MM.1S (cell line): Measurements from ENCODE around the gene AMOTL1.

Source experiments
- DNase-seq: peaks from one replicate; pipeline ENCODE4 v3.0.0-alpha.2; 2015
- H2AFZ ChIP-seq: fragments of 300-600 bp; sonication (generic); 2 replicates; pipeline ENCODE4 v1.6.0; 2016; ENCODE audit warnings: antibody characterized with exemption, low read length
- H3F3A ChIP-seq: fragments of 300-600 bp; sonication (generic); 2 replicates; pipeline ENCODE4 v1.6.1; 2016; ENCODE audit warnings: mild to moderate bottlenecking, antibody characterized with exemption, low read length, moderate library complexity, mixed read lengths; ENCODE audit not compliant: insufficient read depth
- H3K27ac ChIP-seq: fragments of 300-600 bp; sonication (generic); 2 replicates; pipeline ENCODE4 v1.5.1; 2016; ENCODE audit warnings: mild to moderate bottlenecking, low read length
- H3K27me3 ChIP-seq: fragments of 300-600 bp; sonication (generic); replicated peaks from 2 replicates; pipeline ENCODE4 v1.6.0; 2016; ENCODE audit warnings: low read length; ENCODE audit not compliant: insufficient read depth
- H3K36me3 ChIP-seq: fragments of 300-600 bp; sonication (generic); replicated peaks from 2 replicates; pipeline ENCODE4 v1.6.1; 2016; ENCODE audit warnings: mild to moderate bottlenecking, low read length, mixed read lengths; ENCODE audit not compliant: insufficient read depth
- H3K4me1 ChIP-seq: fragments of 300-600 bp; sonication (generic); 2 replicates; pipeline ENCODE4 v1.6.1; 2016; ENCODE audit warnings: low read length, mixed read lengths
- H3K4me2 ChIP-seq: fragments of 300-600 bp; sonication (generic); 2 replicates; pipeline ENCODE4 v1.6.0; 2016; ENCODE audit warnings: low read depth, low read length
- H3K4me3 ChIP-seq: fragments of 300-600 bp; sonication (generic); 2 replicates; pipeline ENCODE4 v1.5.1; 2016; ENCODE audit warnings: low read length, mixed read lengths
- H3K79me2 ChIP-seq: fragments of 300-600 bp; sonication (generic); 2 replicates; pipeline ENCODE4 v1.6.1; 2016; ENCODE audit warnings: mixed run types, low read length, mixed read lengths
- H3K9ac ChIP-seq: fragments of 300-600 bp; sonication (generic); 2 replicates; pipeline ENCODE4 v1.6.1; 2016; ENCODE audit warnings: low read length, mixed read lengths
- H3K9me2 ChIP-seq: fragments of 300-600 bp; sonication (generic); replicated peaks from 2 replicates; pipeline ENCODE4 v1.6.1; 2016; ENCODE audit warnings: mild to moderate bottlenecking, low read length, mixed read lengths; ENCODE audit not compliant: insufficient read depth
- H3K9me3 ChIP-seq: fragments of 300-600 bp; sonication (generic); replicated peaks from 2 replicates; pipeline ENCODE4 v1.6.1; 2016; ENCODE audit warnings: mild to moderate bottlenecking, low read length, mixed read lengths; ENCODE audit not compliant: insufficient read depth
- H4K20me1 ChIP-seq: fragments of 300-600 bp; sonication (generic); 2 replicates; pipeline ENCODE4 v1.6.1; 2016; ENCODE audit warnings: mild to moderate bottlenecking, low read length, moderate library complexity, mixed read lengths; ENCODE audit not compliant: insufficient read depth
- EZH2 ChIP-seq: fragments of 300-600 bp; sonication (generic); optimal IDR thresholded peaks from 2 replicates; pipeline ENCODE3; 2017; ENCODE audit warnings: low read depth, mild to moderate bottlenecking, antibody characterized with exemption, low read length, mixed read lengths
- EZH2phosphoT487 ChIP-seq: fragments of 300-600 bp; sonication (generic); IDR thresholded peaks from 2 replicates; pipeline ENCODE4 v1.6.1; 2018; ENCODE audit warnings: antibody characterized with exemption, low read length
- TF ChIP-seq, protein P1 (sequence below): fragments of 300-600 bp; sonication (generic); IDR thresholded peaks from 2 replicates; pipeline ENCODE4 v1.5.1; 2016; ENCODE audit warnings: antibody characterized with exemption, low read length, mixed read lengths

Gene AMOTL1, protein sequence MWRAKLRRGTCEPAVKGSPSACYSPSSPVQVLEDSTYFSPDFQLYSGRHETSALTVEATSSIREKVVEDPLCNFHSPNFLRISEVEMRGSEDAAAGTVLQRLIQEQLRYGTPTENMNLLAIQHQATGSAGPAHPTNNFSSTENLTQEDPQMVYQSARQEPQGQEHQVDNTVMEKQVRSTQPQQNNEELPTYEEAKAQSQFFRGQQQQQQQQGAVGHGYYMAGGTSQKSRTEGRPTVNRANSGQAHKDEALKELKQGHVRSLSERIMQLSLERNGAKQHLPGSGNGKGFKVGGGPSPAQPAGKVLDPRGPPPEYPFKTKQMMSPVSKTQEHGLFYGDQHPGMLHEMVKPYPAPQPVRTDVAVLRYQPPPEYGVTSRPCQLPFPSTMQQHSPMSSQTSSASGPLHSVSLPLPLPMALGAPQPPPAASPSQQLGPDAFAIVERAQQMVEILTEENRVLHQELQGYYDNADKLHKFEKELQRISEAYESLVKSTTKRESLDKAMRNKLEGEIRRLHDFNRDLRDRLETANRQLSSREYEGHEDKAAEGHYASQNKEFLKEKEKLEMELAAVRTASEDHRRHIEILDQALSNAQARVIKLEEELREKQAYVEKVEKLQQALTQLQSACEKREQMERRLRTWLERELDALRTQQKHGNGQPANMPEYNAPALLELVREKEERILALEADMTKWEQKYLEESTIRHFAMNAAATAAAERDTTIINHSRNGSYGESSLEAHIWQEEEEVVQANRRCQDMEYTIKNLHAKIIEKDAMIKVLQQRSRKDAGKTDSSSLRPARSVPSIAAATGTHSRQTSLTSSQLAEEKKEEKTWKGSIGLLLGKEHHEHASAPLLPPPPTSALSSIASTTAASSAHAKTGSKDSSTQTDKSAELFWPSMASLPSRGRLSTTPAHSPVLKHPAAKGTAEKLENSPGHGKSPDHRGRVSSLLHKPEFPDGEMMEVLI

DNA sequence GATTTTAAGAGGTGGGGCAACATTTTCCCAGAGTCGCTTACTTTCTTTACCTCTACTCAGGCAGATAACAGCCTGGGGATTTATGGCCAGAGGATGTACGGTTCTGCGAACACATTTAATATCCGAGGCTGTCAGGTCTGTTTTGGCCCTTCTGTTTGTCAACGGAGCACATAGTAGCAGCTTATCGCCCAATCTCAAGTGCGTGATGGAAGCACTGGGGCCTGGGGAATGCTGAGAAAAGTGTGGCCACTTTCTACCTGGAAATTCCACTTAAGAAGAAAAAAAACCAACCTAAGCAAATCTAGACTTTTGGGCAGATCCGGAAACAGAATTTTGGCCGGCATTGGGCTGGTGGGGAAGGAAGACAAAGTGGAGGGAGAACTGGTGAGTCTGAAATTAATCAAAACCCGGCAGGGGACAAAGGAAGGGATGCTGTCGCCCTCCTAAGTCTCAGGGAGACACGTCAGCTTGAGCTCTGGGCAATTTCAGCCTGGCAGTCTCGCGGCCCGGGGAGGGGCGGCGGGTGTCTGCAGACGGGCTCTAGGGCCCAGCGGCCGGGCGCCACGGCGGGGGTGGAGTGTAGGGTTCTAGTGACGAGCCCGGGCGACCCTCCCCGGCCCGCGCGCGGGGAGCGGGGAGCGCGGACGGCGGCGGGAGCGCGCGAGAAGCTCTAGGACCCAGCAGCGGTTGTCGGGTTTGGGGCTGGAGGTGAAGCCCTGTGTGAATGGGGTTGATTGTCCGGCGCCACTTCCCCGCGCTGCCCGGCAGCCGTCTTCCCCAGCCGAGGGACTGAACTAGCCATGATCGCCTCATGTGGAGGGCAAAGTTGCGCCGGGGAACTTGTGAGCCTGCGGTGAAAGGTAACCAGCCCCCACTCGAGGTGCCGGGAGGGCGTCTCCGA lies at the start of gene AMOTL1:
Gene AMOTL1 (plus strand): TSS at position 656 of the 901 bp plus-strand sequence. CDS start 156 bp downstream, at position 812.
- Histone ChIP-seq H3K27ac (peak within 1 kb of the TSS; percentile 35; the same call in 1 of the 2 replicates), H4K20me1 (no peaks in the 10 kb centered on the region), H3K4me3 (peak within 1 kb of the TSS; percentile 77), H3K9ac (peak within 1 kb of the TSS; percentile 82), H3K79me2 (peaks cover 37% of the 10 kb centered on the region), H3K27me3 (no peaks in the 10 kb centered on the region), H3K4me2 (peak within 1 kb of the TSS; percentile 89), H3K9me2 (no peaks in the 10 kb centered on the region), H3F3A (peaks cover 3% of the 10 kb centered on the region; the same call in 1 of the 2 replicates), H3K36me3 (no peaks in the 10 kb centered on the region), H3K9me3 (no peaks in the 10 kb centered on the region), H3K4me1 (peaks cover 9% of the 10 kb centered on the region; the same call in 1 of the 2 replicates), H2AFZ (peak within 1 kb of the TSS; percentile 94)
- DNase-seq = peak; percentile 91
- TF ChIP-seq, protein P1, sequence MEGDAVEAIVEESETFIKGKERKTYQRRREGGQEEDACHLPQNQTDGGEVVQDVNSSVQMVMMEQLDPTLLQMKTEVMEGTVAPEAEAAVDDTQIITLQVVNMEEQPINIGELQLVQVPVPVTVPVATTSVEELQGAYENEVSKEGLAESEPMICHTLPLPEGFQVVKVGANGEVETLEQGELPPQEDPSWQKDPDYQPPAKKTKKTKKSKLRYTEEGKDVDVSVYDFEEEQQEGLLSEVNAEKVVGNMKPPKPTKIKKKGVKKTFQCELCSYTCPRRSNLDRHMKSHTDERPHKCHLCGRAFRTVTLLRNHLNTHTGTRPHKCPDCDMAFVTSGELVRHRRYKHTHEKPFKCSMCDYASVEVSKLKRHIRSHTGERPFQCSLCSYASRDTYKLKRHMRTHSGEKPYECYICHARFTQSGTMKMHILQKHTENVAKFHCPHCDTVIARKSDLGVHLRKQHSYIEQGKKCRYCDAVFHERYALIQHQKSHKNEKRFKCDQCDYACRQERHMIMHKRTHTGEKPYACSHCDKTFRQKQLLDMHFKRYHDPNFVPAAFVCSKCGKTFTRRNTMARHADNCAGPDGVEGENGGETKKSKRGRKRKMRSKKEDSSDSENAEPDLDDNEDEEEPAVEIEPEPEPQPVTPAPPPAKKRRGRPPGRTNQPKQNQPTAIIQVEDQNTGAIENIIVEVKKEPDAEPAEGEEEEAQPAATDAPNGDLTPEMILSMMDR = no peak
- TF ChIP-seq EZH2 = no peak
- TF ChIP-seq EZH2phosphoT487 = no peak

DNA sequence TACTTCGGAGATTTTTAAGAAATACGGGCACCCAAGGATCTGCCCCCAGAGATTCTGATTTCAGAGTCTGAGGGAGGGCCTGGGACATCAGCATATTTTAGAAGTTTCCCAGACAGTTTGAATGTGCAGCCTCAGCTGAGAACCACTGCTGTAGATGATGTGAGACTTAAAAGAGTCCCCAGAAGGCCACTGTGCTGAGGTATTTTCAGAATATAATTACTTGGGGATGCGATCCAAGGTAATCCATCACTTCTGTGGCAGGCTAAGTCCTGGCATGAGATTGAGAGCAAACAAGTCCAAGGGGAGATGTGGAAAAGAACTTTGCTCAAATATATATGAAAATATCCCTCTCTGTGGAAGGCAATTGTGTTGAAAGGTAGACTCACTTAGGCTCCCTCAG lies 48.3 kb upstream of the AMOTL1 start:
- Histone ChIP-seq H3F3A (no peaks in the 10 kb centered on the region), H3K4me1 (no peaks in the 10 kb centered on the region), H3K9ac (no peak overlapping the region), H3K4me2 (no peak overlapping the region), H4K20me1 (no peaks in the 10 kb centered on the region), H2AFZ (no peak overlapping the region), H3K9me3 (no peaks in the 10 kb centered on the region), H3K27ac (no peak overlapping the region), H3K9me2 (no peaks in the 10 kb centered on the region), H3K4me3 (no peak overlapping the region), H3K79me2 (no peaks in the 10 kb centered on the region), H3K27me3 (no peaks in the 10 kb centered on the region), H3K36me3 (no peaks in the 10 kb centered on the region)
- TF ChIP-seq, protein P1 = no peak
- TF ChIP-seq EZH2phosphoT487 (no peak), EZH2 (no peak)
- no peak for DNase-seq
